Liver (tissue), 9 donors: Measurements from ENCODE around the gene OR2A2. TPM values are rescaled to one million over a fixed set of nuclear protein-coding genes. Genes with fewer than 3 reads are reported as not detected.
"Not testable (repeated sequence)": the region's sequence is repeated elsewhere in the genome, so short reads cannot be mapped to it uniquely, and the experiment has no call there.

ENCODE experiments used
- DNase-seq: peaks from one replicate; pipeline ENCODE4 v3.0.0-alpha.2; 2017; ENCODE audit warnings: low spot score
- H3K27ac ChIP-seq, 2 donors: one replicate each; pipeline ENCODE4 v1.7.0; 2013; ENCODE audit warnings: inconsistent platforms in 2 of 2, low read length in 2 of 2, control low read depth in 1 of 2, low read depth in 1 of 2, mild to moderate bottlenecking in 1 of 2
- H3K27me3 ChIP-seq, 4 donors: one replicate each; pipeline versions ENCODE4 v1.6.1 to v1.7.0; 2013; ENCODE audit warnings: low read length in 3 of 4, inconsistent platforms in 1 of 4, mild to moderate bottlenecking in 1 of 4, moderate library complexity in 1 of 4; ENCODE audit not compliant: control insufficient read depth in 4 of 4, insufficient read depth in 4 of 4
- H3K36me3 ChIP-seq, 4 donors: one replicate each; pipeline versions ENCODE4 v1.6.1 to v1.7.0; 2013; ENCODE audit warnings: low read length in 3 of 4, mild to moderate bottlenecking in 3 of 4, low read depth in 1 of 4, moderate library complexity in 1 of 4; ENCODE audit not compliant: control insufficient read depth in 4 of 4, insufficient read depth in 3 of 4
- H3K4me1 ChIP-seq, 4 donors: one replicate each; pipeline versions ENCODE4 v1.6.1 to v1.7.0; 2013; ENCODE audit warnings: low read length in 3 of 4, mild to moderate bottlenecking in 3 of 4, moderate library complexity in 1 of 4; ENCODE audit not compliant: control insufficient read depth in 4 of 4, insufficient read depth in 4 of 4
- H3K4me3 ChIP-seq, 3 donors: one replicate each; pipeline versions ENCODE4 v1.6.1 to v1.7.0; 2013; ENCODE audit warnings: low read length in 3 of 3, control low read depth in 1 of 3, low read depth in 1 of 3, mild to moderate bottlenecking in 1 of 3
- H3K9ac ChIP-seq, 2 donors: one replicate each; pipeline ENCODE4 v1.7.0; 2013; ENCODE audit warnings: low read length in 2 of 2, mild to moderate bottlenecking in 2 of 2, moderate library complexity in 2 of 2, control low read depth in 1 of 2, low read depth in 1 of 2
- H3K9me3 ChIP-seq, 4 donors: one replicate each; pipeline versions ENCODE4 v1.6.1 to v1.7.0; 2013; ENCODE audit warnings: low read length in 3 of 4; ENCODE audit not compliant: control insufficient read depth in 4 of 4
- FOXA1 ChIP-seq: IDR thresholded peaks from 2 replicates; pipeline ENCODE4 v1.6.1; 2016; ENCODE audit warnings: antibody characterized with exemption
- FOXA2 ChIP-seq: IDR thresholded peaks from 2 replicates; pipeline ENCODE4 v1.6.1; 2016; ENCODE audit warnings: antibody characterized with exemption
- GABPA ChIP-seq, 2 donors: IDR thresholded peaks in 1 of 2; conservative IDR thresholded peaks in 1 of 2; 2 replicates each; pipeline ENCODE4 v1.6.1; 2016; ENCODE audit warnings: antibody characterized with exemption in 2 of 2, mild to moderate bottlenecking in 1 of 2, moderate library complexity in 1 of 2
- HNF4A ChIP-seq, 2 donors: conservative IDR thresholded peaks; 2 replicates each; pipeline ENCODE4 v1.6.1; 2016; ENCODE audit warnings: antibody characterized with exemption in 2 of 2, mild to moderate bottlenecking in 2 of 2
- HNF4G ChIP-seq: IDR thresholded peaks from 2 replicates; pipeline ENCODE4 v1.6.1; 2016; ENCODE audit warnings: antibody characterized with exemption
- JUND ChIP-seq, 2 donors: IDR thresholded peaks; 2 replicates each; pipeline ENCODE4 v1.6.1; 2016; ENCODE audit warnings: antibody characterized with exemption in 2 of 2
- NR2F2 ChIP-seq: IDR thresholded peaks from 2 replicates; pipeline ENCODE4 v1.6.1; 2016; ENCODE audit warnings: antibody characterized with exemption
- RAD21 ChIP-seq, 2 donors: IDR thresholded peaks; 2 replicates each; pipeline ENCODE4 v1.6.1; 2016; ENCODE audit warnings: antibody characterized with exemption in 2 of 2, mild to moderate bottlenecking in 2 of 2
- RXRA ChIP-seq, 2 donors: IDR thresholded peaks; 2 replicates each; pipeline ENCODE4 v1.6.1; 2017 to 2018; ENCODE audit warnings: antibody characterized with exemption in 2 of 2, mild to moderate bottlenecking in 1 of 2
- SP1 ChIP-seq: IDR thresholded peaks from 2 replicates; pipeline ENCODE4 v1.6.1; 2018; ENCODE audit warnings: antibody characterized with exemption, mild to moderate bottlenecking
- TAF1 ChIP-seq: conservative IDR thresholded peaks from 2 replicates; pipeline ENCODE4 v1.6.1; 2016; ENCODE audit warnings: antibody characterized with exemption, mild to moderate bottlenecking
- WGBS: extraction: QIAGEN DNeasy Blood & Tissue Kit; methylation state at CpG from one replicate; pipeline ENCODE4 v1.1.7; 2013; 5-methylcytosine and 5-hydroxymethylcytosine counted together
- polyA plus RNA-seq, 2 donors: library from polyadenylated mRNA; stranded (reverse) in 1 of 2; unstranded in 1 of 2; fragments of 200-250 nt in 1 of 2; fragments of >200 nt in 1 of 2; fragmentation: Nextera tagmentation in 1 of 2; extraction: Ambion mirVana in 1 of 2; gene quantifications; one replicate each; pipeline versions ENCODE4 v1.2.1 to v1.2.3, GENCODE V29; 2013 to 2015
- total RNA-seq, 2 donors: library from RNA; depleted of rRNA; stranded (reverse); fragments of >200 nt; gene quantifications; one replicate each; pipeline ENCODE4 v1.2.3, GENCODE V29; 2014
- TF ChIP-seq, protein P1 (sequence below): IDR thresholded peaks from 2 replicates; pipeline ENCODE4 v1.6.1; 2016; ENCODE audit warnings: antibody characterized with exemption, mild to moderate bottlenecking
- TF ChIP-seq, protein P2 (sequence below): fragments of 150-350 bp; IDR thresholded peaks from 2 replicates; pipeline ENCODE4 v1.5.1; 2017; ENCODE audit warnings: improper control_type of control experiment, low read depth, low read length; ENCODE audit not compliant: missing input control
- TF ChIP-seq, protein P3 (sequence below): IDR thresholded peaks from 2 replicates; pipeline ENCODE4 v1.6.1; 2016; ENCODE audit warnings: antibody characterized with exemption
- TF ChIP-seq, protein P4 (sequence below): IDR thresholded peaks from 2 replicates; pipeline ENCODE4 v1.6.1; 2016; ENCODE audit warnings: antibody characterized with exemption
- donor health status: healthy.
- donor health status: healthy.
- donor health status: healthy.
- donor health status: healthy.
- donor health status: healthy.

OR2A2 gene
- total and polyA plus RNA-seq, 4 donors, result not detected

DNA sequence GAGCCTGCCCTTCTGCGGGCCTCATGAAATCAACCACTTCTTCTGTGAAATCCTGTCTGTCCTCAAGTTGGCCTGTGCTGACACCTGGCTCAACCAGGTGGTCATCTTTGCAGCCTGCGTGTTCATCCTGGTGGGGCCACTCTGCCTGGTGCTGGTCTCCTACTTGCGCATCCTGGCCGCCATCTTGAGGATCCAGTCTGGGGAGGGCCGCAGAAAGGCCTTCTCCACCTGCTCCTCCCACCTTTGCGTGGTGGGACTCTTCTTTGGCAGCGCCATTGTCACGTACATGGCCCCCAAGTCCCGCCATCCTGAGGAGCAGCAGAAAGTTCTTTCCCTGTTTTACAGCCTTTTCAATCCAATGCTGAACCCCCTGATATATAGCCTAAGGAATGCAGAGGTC is 20.2 kb downstream of the OR2A2 start:
- not testable (repeated sequence) for H3K9me3 ChIP-seq, H3K4me1 ChIP-seq, H3K36me3 ChIP-seq, DNase-seq, H3K27me3 ChIP-seq, H3K9ac ChIP-seq, H3K4me3 ChIP-seq, H3K27ac ChIP-seq
- WGBS, result 90% methylated on average over 9 of the region's 9 CpGs

DNA sequence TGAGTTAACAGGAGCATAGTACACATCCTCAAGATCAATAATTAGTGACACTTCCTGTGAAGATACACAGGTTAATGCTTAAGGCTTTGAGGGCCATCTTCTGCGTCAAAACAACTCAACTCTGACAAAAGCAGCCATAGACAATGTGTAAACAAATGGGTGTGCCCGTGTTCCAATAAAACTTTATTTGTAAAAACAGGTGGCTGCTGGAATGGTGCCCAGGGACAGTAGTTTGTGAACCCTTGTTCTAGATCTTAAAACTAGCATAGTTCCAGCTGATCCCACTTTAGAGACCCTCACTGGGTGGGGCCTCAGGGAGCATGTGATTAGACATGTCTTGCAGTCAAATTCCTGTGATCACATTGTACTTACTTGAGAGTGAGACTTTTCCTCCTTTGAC is 21.3 kb downstream of the OR2A2 start:
- H3K4me3 ChIP-seq, result no peak overlapping the region
- TF ChIP-seq HNF4G (no peak), FOXA1 (no peak), NR2F2 (no peak), GABPA (IDR thresholded peaks at IDR 0.05 in 1 of 2, conservative IDR thresholded peaks at IDR 0.05 in 1 of 2) (no peak), JUND (IDR thresholded peaks at IDR 0.05) (no peak)
- TF ChIP-seq, protein P1, sequence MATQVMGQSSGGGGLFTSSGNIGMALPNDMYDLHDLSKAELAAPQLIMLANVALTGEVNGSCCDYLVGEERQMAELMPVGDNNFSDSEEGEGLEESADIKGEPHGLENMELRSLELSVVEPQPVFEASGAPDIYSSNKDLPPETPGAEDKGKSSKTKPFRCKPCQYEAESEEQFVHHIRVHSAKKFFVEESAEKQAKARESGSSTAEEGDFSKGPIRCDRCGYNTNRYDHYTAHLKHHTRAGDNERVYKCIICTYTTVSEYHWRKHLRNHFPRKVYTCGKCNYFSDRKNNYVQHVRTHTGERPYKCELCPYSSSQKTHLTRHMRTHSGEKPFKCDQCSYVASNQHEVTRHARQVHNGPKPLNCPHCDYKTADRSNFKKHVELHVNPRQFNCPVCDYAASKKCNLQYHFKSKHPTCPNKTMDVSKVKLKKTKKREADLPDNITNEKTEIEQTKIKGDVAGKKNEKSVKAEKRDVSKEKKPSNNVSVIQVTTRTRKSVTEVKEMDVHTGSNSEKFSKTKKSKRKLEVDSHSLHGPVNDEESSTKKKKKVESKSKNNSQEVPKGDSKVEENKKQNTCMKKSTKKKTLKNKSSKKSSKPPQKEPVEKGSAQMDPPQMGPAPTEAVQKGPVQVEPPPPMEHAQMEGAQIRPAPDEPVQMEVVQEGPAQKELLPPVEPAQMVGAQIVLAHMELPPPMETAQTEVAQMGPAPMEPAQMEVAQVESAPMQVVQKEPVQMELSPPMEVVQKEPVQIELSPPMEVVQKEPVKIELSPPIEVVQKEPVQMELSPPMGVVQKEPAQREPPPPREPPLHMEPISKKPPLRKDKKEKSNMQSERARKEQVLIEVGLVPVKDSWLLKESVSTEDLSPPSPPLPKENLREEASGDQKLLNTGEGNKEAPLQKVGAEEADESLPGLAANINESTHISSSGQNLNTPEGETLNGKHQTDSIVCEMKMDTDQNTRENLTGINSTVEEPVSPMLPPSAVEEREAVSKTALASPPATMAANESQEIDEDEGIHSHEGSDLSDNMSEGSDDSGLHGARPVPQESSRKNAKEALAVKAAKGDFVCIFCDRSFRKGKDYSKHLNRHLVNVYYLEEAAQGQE, result no peak
- TF ChIP-seq, protein P2, sequence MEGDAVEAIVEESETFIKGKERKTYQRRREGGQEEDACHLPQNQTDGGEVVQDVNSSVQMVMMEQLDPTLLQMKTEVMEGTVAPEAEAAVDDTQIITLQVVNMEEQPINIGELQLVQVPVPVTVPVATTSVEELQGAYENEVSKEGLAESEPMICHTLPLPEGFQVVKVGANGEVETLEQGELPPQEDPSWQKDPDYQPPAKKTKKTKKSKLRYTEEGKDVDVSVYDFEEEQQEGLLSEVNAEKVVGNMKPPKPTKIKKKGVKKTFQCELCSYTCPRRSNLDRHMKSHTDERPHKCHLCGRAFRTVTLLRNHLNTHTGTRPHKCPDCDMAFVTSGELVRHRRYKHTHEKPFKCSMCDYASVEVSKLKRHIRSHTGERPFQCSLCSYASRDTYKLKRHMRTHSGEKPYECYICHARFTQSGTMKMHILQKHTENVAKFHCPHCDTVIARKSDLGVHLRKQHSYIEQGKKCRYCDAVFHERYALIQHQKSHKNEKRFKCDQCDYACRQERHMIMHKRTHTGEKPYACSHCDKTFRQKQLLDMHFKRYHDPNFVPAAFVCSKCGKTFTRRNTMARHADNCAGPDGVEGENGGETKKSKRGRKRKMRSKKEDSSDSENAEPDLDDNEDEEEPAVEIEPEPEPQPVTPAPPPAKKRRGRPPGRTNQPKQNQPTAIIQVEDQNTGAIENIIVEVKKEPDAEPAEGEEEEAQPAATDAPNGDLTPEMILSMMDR, result no peak
- DNase-seq, result no peak
- WGBS, result 85% methylated on average over 2 of the region's 2 CpGs
- no peaks in the 10 kb centered on the region for H3K36me3 ChIP-seq
- no peaks in the 10 kb centered on the region for H3K9me3 ChIP-seq
- peaks cover 0 to 4% (median 3%) of the 10 kb centered on the region in 4 donors for H3K4me1 ChIP-seq
- no peak overlapping the region for H3K27ac ChIP-seq
- no peak overlapping the region for H3K9ac ChIP-seq
- H3K27me3 ChIP-seq, result no peaks in the 10 kb centered on the region

DNA sequence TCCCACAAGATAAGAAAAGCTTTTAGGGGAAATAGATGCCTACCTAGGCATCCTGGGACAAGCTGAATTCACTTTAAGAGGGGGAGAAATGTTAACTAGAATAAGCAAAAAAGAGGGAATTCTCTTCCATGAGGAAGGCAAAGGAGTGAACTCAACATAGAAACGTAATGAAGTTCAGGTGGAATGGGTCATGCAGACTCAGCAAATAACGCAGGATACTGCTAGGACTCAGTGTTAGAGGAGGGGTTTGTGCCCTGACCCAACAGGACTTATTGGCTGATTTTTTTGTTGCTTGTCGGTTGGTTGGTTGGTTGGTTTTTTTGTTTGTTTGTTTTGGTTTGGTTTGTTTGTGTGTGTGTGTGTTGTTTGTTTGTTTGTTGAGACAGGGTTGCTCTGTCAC is 22.9 kb downstream of the OR2A2 start:
- H3K4me3 ChIP-seq, result no peak overlapping the region
- H3K4me1 ChIP-seq, result peaks cover 0 to 4% (median 3%) of the 10 kb centered on the region in 4 donors
- H3K36me3 ChIP-seq, result no peaks in the 10 kb centered on the region
- H3K27me3 ChIP-seq, result no peaks in the 10 kb centered on the region
- no peak overlapping the region for H3K27ac ChIP-seq
- H3K9ac ChIP-seq, result no peak overlapping the region
- WGBS, result 83% methylated on average over 3 of the region's 3 CpGs
- no peak for DNase-seq
- no peaks in the 10 kb centered on the region for H3K9me3 ChIP-seq
- TF ChIP-seq, protein P3, sequence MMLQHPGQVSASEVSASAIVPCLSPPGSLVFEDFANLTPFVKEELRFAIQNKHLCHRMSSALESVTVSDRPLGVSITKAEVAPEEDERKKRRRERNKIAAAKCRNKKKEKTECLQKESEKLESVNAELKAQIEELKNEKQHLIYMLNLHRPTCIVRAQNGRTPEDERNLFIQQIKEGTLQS, result no peak
- TF ChIP-seq, protein P1, result no peak
- TF ChIP-seq FOXA2, result no peak
- no peak for TF ChIP-seq SP1
- TF ChIP-seq HNF4A (conservative IDR thresholded peaks at IDR 0.05), result no peak
- no peak for TF ChIP-seq NR2F2
- no peak for TF ChIP-seq RXRA (IDR thresholded peaks at IDR 0.05)
- TF ChIP-seq RAD21 (IDR thresholded peaks at IDR 0.05), result no peak
- TF ChIP-seq, protein P4, sequence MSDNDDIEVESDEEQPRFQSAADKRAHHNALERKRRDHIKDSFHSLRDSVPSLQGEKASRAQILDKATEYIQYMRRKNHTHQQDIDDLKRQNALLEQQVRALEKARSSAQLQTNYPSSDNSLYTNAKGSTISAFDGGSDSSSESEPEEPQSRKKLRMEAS, result no peak
- TF ChIP-seq TAF1, result no peak
- TF ChIP-seq GABPA (IDR thresholded peaks at IDR 0.05 in 1 of 2, conservative IDR thresholded peaks at IDR 0.05 in 1 of 2), result no peak
- TF ChIP-seq FOXA1, result no peak
- TF ChIP-seq, protein P2, result no peak
- TF ChIP-seq JUND (IDR thresholded peaks at IDR 0.05), result no peak
